ENCODE measurements around the gene SUMO4. TPM values are rescaled to one million over a fixed set of nuclear protein-coding genes. Genes with fewer than 3 reads are reported as not detected.

Gene SUMO4
- total RNA-seq, 2 donors from 2014 or later: 2.0 to 2.4 TPM

DNA sequence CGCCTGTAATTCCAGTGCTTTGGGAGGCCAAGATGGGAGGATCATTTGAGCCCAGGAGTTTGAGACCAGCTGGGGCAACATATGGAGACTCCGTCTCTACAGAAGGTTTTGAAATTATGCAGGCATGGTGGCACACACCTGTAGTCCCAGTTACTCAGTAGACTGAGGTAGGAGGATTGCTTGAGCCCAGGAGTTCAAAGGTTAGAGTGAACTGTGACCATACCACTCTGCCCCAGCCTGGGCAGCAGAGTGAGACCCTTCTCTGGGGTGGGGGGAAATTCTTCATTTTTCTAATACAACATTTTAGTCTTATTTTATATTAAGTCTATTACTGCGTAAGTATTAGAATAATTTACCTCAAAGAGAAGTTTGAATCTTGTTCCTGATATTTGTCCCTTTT is 20.1 kb upstream of the SUMO4 start:
- 94% methylated on average over 3 of the region's 3 CpGs for WGBS
- no peak for DNase-seq (ENCODE audit: low spot score)
- H3K4me3 ChIP-seq: no peak overlapping the region
- H3K27ac ChIP-seq: no peak overlapping the region
- intact Hi-C loops (cut with DNase I): no loop called here
- H3K27me3 ChIP-seq (replicated peaks; ENCODE audit: insufficient read depth): no peaks in the 10 kb centered on the region
- H3K9me3 ChIP-seq: no peaks in the 10 kb centered on the region
- H3K36me3 ChIP-seq: peaks cover 0 to 5% of the 10 kb centered on the region in 2 donors
- TF ChIP-seq, protein P1, sequence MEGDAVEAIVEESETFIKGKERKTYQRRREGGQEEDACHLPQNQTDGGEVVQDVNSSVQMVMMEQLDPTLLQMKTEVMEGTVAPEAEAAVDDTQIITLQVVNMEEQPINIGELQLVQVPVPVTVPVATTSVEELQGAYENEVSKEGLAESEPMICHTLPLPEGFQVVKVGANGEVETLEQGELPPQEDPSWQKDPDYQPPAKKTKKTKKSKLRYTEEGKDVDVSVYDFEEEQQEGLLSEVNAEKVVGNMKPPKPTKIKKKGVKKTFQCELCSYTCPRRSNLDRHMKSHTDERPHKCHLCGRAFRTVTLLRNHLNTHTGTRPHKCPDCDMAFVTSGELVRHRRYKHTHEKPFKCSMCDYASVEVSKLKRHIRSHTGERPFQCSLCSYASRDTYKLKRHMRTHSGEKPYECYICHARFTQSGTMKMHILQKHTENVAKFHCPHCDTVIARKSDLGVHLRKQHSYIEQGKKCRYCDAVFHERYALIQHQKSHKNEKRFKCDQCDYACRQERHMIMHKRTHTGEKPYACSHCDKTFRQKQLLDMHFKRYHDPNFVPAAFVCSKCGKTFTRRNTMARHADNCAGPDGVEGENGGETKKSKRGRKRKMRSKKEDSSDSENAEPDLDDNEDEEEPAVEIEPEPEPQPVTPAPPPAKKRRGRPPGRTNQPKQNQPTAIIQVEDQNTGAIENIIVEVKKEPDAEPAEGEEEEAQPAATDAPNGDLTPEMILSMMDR (IDR thresholded peaks at IDR 0.05): no peak
- TF ChIP-seq POLR2AphosphoS5 (IDR thresholded peaks at IDR 0.05) (no peak), POLR2A (IDR thresholded peaks at IDR 0.05) (no peak)
- H3K4me1 ChIP-seq (replicated peaks): no peaks in the 10 kb centered on the region

DNA sequence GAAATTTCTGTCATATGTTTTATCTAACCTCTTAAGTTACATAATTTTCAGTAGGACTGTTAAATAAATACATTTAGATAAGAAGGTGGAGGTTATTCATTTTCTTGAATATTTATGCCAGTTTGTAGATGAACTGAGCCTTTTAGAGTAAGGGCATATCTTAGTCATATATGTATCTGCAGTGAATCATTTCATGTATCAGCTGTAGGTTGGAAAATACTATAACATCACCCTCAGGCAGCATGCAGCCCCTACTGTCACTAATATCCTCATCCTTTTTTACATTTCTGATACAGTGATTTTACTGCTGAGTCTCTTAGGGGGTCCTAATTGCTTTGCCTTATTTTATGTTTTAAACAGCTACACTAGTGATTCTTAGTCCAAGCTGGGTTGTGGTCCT is 19.5 kb upstream of the SUMO4 start:
- Histone ChIP-seq H3K36me3 (peaks cover 0 to 5% of the 10 kb centered on the region in 2 donors), H3K27me3 (replicated peaks; ENCODE audit: insufficient read depth) (no peaks in the 10 kb centered on the region), H3K4me1 (replicated peaks) (no peaks in the 10 kb centered on the region), H3K9me3 (no peaks in the 10 kb centered on the region), H3K4me3 (no peak overlapping the region), H3K27ac (no peak overlapping the region)
- TF ChIP-seq, protein P1 (IDR thresholded peaks at IDR 0.05): no peak
- TF ChIP-seq POLR2A (IDR thresholded peaks at IDR 0.05): no peak
- DNase-seq (ENCODE audit: low spot score): no peak
- intact Hi-C loops (cut with DNase I): no loop called here

DNA sequence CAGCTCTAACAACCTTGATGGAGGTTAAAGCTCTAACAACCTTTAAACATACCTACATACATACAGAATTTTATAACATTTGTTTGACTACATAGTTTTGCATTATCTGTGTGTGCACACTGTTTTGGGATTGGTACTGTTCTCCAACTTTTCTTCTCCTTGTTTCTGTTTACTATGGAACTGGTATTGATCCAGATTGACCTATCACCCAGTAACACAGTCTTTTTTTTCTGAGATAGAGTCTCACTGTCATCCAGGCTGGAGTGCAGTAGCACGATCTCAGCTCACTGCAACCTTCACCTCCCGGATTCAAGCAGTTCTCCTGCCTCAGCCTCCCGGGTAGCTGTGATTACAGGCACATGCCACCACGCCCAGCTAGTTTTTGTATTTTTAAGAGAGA is 16.7 kb upstream of the SUMO4 start:
- WGBS: 91% methylated on average over 4 of the region's 4 CpGs
- H3K27ac ChIP-seq: no peak overlapping the region
- DNase-seq (ENCODE audit: low spot score): no peak
- peaks cover 0 to 3% of the 10 kb centered on the region in 2 donors for H3K36me3 ChIP-seq
- no peaks in the 10 kb centered on the region for H3K9me3 ChIP-seq
- no peaks in the 10 kb centered on the region for H3K27me3 ChIP-seq (replicated peaks; ENCODE audit: insufficient read depth)
- peaks cover 6% of the 10 kb centered on the region for H3K4me1 ChIP-seq (replicated peaks)
- intact Hi-C loops (cut with DNase I): no loop called here
- TF ChIP-seq POLR2AphosphoS5 (IDR thresholded peaks at IDR 0.05) (no peak), POLR2A (IDR thresholded peaks at IDR 0.05) (no peak)
- TF ChIP-seq, protein P1 (IDR thresholded peaks at IDR 0.05): no peak
- H3K4me3 ChIP-seq: no peak overlapping the region

DNA sequence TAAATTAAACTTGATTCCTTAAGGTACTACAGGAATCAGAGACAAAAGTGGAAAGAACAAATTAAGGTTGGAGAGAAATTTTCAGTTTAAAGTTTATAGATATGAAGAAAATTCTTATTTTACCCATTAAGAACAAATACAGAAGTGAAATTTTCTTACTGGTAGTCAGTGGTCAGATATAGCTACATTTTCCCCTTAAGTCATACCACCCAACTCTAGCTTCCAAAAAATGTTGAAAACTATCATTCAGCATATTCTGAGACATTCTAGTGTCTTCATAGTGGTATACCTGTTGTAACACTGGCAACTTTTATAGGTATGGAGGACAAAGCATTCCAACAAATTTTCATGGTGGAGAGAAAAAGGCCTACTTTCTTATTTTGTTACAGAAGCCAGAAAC is 15.6 kb upstream of the SUMO4 start:
- intact Hi-C loops (cut with DNase I): no loop called here
- no peak overlapping the region for H3K4me3 ChIP-seq
- H3K27ac ChIP-seq: no peak overlapping the region
- no peaks in the 10 kb centered on the region for H3K9me3 ChIP-seq
- H3K4me1 ChIP-seq (replicated peaks): peaks cover 6% of the 10 kb centered on the region
- H3K36me3 ChIP-seq: no peaks in the 10 kb centered on the region
- TF ChIP-seq POLR2A (IDR thresholded peaks at IDR 0.05) (no peak), POLR2AphosphoS5 (IDR thresholded peaks at IDR 0.05) (no peak)
- TF ChIP-seq, protein P1 (IDR thresholded peaks at IDR 0.05): no peak
- DNase-seq (ENCODE audit: low spot score): no peak
- no peaks in the 10 kb centered on the region for H3K27me3 ChIP-seq (replicated peaks; ENCODE audit: insufficient read depth)

DNA sequence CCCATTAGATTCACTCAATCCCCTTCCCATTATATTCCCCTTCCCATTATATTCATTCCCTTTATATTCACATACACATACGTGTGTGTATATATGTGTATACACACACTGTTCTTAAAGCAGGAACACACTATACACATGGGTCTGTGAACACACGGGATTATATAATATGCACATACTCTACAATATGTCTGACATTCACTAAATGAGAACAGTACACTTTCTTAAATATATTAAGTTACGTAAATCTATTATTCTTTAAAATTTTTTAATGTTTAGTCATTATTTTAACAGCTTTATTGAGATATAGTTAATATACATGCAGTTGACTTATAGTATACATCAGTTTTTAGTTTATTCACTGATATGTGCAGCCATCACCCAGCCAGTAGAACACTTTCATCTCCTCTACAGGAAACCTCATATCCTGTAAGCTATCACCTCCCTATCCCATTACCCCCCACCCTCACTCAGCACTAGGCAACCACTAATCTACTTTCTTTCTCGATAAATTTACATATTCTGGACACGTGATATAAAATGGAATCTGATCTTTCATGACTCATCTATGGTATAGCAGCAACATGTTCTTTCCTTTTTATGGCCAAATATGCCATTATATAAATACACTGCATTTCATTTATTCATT is 13.9 kb upstream of the SUMO4 start:
- Histone ChIP-seq H3K9me3 (no peaks in the 10 kb centered on the region), H3K27me3 (replicated peaks; ENCODE audit: insufficient read depth) (no peaks in the 10 kb centered on the region), H3K4me3 (no peak overlapping the region), H3K4me1 (replicated peaks) (peaks cover 6% of the 10 kb centered on the region), H3K36me3 (no peaks in the 10 kb centered on the region), H3K27ac (no peak overlapping the region)
- intact Hi-C loops (cut with DNase I): no loop called here
- TF ChIP-seq, protein P1 (IDR thresholded peaks at IDR 0.05): no peak
- TF ChIP-seq POLR2AphosphoS5 (IDR thresholded peaks at IDR 0.05) (no peak), POLR2A (IDR thresholded peaks at IDR 0.05) (no peak)
- DNase-seq (ENCODE audit: low spot score): no peak
- WGBS: 96% methylated on average over 5 of the region's 5 CpGs
